ENCODE measurements around the gene ING5.
"Not testable (repeated sequence)": the region's sequence is repeated elsewhere in the genome, so short reads cannot be mapped to it uniquely, and the experiment has no call there.

The ING5 gene

DNA sequence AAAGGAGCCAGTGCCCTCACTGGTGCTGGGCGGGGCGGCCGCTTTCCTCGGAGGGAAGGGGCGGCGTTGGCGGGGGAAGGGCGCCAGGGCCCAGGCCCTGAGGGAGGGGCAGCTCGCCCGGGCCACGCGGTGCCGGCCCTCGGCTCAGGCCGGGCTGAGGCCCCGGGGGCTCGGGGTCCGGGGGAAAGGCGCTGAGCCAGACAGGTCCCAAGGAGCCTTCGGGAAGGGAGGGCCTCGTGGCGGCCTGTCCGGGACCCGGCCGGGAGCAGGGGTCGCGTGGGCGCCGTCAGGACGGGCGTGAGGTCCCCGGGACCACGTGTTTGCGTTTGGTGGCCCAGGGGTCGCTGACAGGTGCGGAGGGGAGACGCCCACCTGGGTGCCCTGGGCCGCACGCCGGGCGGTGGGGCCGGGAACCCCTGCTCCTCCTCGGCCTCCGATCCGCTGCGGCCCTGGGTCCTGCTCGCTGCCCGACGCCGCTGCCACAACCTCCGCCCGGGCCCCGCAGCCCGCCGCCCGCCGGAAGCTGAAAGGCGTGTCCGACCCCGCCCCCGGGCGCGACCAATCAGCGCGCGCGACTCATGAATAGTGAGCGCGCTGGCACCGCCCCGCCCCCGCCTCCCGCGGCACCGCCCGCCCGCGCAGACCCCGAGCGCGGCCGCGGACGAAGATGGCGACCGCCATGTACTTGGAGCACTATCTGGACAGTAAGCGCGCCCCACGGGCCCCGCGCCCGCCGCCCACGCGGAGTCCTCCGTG lies at the start of gene ING5:
Gene ING5, plus strand, starts transcription at position 641 of the 756 bp plus-strand sequence. Its CDS starts 27 bp downstream, at position 668.
- DNase-seq = peak; percentile 74

DNA sequence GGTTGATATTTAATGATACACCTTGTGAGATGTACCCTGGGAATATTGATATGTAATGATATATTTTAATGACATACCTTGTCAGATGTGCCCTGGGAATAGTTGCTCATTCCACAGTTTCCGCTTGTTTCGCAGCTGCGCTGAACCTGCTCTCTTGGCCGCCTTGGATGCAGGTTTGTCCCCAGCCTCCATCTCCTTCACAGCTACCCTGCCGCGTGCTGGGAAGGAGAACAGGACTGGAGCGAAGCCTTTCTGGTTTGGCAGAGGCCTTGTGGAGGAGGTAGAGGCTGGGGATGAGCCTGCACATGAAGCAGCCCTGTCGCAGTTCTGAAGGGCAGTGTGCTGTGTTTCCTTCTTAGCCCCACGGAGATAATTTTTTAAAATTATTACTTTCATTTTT lies 49.7 kb upstream of the ING5 start:
- DNase-seq = no peak

DNA sequence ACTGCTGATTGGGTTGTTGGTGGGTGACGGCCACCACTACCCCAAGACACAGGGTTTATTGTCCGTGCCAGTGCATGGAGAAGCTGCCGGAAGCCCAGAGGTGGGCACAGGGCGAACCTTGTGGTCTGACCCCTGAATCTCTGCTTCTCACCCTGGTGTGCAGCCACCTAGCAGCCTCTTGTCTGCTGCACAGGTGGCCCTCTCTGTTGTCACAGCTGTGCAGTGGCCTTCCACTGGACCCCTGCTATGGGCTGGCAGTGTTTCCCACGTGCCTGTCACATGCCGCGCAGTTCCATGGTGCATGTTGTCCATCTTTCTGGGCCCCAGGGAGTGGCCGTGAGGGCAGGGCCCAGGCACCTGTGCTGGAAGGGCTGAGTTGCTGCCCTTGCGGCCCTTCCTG lies 49.1 kb upstream of the ING5 start:
- DNase-seq = no peak

DNA sequence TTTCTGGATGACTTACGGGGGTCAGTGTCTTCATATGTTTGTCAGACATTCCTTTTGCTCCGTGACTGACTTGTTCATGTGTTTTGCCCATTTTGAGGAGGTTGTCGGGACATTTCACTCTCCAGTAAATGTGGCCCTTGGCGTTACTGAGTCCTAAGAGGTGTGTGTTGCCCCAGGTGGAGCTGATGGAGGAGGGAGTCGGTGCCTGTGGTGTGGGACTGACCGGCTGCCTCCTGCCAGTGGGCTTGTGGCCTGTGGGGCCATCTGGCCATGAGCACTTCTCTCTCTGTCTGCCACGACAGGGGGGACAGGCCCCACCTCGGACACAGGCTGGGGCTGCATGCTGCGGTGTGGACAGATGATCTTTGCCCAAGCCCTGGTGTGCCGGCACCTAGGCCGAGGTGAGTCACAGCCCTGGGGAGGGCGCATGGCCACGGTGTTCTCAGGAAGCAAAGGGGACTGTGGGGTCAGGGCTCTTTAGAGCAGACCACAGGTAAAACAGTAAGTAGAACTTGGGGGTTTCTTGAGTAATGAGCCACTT lies 48.6 kb upstream of the ING5 start:
- no peak for DNase-seq

DNA sequence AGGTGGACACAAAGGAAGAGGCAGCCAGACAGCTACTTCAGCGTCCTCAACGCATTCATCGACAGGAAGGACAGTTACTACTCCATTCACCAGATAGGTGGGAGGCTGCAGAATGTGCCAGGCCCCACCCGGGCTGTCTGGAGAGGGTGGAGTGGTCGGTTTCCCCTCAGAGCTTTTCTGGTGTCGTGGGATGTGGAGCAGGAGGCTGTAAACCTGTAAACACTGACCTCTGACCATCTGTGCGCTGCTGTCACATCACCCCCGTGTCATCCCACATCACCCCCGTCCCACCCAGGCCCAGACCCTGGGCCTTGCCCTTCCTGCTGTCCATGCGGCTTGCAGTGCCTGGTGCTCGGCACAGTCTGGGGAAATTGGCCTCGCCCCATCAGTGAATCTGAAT lies 47.3 kb upstream of the ING5 start:
- DNase-seq = no peak

DNA sequence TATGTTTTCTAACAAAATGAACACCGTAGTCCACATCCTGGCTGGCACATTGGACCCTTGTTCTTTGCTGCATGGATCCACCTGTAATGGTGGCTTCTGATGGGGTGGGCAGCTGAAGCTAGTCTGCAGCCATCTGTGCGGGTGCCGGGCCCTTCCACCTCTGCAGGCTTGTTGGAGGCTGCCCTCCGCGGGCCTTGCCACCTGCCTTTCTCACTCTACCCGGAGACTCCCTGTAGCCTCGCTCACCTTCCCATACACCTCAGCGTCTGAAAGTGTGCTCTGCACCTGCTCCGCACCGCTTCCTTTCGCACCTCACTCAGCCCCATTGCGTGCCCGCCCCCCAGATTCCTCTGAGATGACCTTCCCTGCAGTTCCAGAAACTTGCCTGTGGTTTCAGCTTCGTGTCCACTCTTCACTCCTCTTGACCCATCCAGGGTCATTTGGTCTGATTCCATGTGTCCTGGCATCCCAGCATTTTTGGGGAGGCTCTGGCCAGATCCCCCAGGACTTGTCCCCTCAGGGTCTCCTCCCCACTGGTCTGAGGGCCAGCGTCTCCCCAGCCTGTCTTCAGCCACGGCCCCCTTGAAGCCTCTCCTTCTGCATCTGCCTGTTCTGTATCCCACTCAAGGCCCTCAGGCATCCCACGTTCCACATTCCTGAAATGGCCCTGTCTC lies 46.2 kb upstream of the ING5 start:
- DNase-seq = no peak

DNA sequence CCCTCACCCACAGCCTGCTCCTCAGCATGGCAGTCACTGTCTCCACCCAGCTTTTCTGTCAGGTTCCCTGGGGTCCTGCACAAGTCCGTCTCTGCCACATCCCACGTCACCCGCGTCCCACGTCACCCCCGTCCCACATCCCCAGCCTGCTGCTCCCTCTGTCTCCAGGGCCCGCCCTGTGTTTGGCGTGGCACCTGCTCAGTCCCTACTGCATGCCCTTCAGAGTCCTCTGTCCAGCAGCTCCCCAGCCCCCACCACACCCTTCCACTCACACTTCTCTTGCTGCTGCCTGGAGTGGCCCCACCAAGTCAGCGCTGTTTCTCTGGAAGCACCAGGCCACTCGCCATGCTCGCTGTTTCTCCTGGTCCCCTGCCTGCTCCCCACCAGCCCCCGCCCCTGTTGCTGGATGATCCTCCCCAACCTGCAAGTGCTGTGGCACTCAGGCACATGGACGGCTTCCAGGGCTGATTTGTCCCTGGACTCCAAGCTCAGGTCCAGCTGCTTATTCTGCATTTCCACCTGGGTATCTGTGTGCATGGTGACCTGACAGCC lies 45.6 kb upstream of the ING5 start:
- DNase-seq = no peak

DNA sequence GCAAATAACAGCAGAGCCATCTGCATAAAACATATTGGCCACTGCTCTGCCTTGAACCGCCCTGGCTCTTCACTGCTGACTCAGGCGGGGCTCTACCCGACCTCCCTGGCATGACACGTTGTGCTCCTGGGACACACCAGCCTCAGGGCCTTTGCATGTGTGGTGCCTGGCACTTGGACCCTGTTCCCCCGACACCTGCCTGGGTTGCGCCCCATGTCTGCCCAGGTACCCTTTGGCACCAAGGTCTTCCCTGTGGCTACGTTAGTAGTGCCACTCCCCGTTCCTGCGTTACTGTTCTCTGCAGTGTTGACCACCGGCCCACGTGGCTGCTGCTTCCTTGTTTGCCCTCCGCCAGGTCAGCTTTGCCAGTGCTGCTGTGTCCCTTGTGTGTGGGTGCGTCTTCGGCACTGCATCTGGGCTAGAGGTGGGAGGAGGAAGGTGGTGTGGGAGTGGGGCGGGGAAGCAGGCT lies 44.0 kb upstream of the ING5 start:
- no peak for DNase-seq

DNA sequence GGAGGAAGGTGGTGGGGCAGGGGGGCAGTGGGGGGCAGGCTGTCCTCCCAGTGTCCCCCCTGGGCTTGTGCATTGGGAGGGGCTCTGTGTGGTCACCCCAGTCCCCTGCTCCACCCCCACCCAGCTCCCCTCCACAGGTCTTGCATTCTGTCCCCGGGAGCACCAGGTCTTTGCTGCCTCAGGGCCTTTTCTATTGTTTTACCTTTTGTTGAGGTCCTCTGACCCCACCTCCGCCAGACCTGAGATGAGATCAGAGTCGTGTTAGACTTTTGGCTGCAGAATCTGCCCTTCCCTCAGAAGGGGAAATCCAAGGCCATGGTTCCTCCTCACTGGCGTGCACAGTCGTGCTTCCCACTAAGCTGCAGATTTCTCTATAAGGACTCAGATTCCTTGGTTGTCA lies 43.5 kb upstream of the ING5 start:
- no peak for DNase-seq

DNA sequence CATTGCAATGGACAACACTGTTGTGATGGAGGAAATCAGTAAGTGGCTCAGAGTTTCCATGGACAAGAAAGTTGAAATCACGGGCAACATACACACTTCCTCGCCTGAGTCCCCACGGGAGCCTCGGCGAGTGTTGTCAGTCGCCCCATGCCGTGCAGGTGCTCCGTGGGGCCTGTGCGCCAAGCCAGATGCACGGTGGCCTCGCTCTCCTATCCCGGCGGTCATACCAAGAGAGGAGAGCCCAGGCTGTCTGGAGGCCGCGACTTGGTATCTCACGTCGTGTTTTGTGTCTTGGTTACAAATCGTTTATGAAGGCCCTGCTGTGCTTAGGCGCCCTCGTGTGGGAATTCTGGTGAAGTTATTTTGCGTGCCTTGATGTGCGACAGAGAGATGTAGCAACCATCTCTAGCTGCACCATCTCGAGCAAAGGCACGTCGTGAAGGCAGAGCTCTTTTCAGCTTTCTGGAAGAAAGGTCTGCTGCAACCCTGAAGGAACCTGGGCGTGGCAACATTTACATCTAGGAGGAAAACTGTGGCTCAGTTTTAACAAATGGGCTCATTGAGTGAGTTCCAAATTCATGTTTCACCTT lies 42.6 kb upstream of the ING5 start:
- DNase-seq = peak; percentile 13

DNA sequence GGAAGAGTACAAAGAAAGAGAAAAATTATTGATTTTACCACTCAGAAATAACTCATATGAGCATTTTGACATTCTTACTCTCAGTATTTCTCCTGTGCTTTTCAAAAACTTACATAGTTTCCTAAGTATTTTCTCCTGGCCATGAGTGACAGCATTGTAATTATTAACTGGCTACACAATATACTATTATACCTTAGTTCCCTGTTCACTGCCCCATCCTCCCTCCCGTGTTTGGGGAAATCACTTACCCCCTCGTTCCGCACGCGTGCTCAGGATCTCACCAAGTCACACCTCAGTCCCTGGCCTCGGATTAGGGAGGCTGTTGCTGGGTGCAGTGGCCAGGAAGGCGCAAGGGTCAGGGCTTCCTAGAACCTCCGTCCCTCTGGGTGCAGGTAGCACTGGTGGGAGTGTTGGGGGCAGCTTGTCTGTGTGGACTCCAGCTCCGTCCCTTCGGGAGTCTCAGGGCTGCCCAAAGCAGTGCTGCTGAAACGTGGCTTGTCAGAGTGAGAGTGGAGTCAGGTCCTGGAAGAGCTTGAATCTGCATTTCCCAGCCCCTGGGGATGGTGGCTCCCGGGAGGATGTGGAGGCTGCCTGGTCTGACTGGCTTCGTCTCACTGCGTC lies 41.1 kb upstream of the ING5 start:
- no peak for DNase-seq

DNA sequence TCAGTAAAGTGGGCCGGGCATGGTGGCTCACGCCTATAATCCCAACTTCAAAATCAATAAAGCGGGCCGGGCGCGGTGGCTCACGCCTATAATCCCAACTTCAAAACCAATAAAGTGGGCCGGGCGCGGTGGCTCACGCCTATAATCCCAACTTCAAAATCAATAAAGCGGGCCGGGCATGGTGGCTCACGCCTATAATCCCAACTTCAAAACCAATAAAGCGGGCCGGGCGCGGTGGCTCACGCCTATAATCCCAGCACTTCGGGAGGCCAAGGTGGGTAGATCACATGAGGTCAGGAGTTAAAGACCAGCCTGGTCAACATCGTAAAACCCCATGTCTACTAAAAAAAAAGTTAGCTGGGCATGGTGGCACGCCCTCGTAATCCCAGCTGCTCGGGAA lies 39.1 kb upstream of the ING5 start:
- DNase-seq = not testable (repeated sequence)

DNA sequence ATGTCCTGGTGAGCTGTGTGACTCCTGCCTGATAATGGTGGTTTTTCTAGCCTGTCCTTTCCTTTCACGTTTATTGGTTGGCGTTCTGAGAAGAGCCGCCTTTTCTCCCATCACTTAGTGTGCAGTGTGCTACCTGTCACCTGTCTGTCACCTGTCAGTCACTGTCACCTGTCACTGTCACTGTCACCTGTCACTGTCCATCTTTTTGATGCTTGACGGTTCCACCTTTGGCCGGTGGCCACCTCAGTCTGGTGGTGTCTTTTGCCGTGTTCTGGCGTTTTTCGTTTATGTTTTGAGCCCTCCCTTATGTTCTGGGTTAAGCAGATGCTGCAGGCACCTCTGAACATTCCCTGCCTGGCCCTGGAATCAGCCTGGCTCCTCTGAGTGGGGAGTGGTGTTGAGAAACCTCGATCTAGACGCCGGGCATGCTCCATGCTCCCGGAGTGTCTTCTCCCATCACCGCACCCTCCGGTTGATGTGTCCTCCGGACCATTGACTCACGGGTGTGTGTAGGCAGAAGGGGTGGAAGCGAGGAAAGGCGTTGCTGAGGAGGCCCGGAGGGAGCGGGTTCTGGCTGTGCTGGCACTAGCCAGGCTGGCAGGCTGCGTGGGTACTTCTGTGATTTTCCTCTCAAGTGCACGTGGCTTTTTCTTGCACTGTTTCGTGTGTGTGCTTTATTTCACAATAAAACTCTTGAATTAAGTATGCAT lies 36.0 kb upstream of the ING5 start:
- DNase-seq = no peak

DNA sequence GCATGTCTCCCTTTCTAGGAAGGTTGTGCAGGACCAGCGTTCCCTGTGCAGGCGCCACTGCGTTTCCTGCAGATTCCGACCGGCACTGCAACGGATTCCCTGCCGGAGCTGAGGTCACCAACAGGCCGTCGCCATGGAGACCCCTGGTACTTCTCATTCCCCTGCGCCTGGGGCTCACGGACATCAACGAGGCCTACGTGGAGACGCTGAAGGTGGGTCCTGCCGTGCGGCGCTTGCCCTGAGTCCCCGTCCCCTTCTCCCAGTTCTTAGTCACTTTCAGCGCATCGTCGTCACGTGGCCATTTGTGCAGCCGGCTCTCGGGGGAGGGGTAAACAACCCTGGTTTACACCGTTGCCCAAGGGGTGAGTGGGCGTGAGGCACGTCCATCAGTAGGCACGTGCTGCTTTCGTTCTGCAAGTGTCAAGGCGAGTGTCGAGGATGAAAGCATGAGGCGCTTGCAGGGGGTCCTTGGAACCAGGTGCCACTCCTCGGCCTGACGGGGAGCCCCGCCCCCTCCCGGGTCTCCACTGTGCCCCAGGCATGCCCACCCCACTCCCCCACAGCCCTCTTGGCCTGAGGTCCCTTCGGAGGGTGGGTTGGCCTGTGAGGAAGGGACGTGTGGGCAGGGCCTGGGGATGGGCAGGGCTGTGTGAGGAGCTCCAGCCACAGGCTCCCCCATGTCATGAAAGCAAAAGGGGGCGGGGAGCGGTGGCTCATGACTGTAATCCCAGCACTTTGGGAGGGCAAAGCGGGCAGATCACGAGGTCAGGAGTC lies 35.0 kb upstream of the ING5 start:
- DNase-seq = no peak

DNA sequence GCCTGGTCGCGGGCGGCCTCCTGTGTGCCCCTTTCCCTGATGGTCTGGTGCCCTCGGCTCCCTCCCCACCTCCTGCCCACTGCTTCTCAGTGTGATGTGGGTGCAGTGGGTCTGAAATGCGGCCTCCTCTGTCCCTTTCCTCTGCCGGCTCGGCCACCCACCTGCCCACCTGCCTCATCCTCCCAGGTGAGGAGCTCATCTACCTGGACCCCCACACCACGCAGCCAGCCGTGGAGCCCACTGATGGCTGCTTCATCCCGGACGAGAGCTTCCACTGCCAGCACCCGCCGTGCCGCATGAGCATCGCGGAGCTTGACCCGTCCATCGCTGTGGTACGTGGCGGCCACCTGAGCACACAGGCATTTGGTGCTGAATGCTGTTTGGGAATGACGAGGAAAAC lies 33.5 kb upstream of the ING5 start:
- DNase-seq = no peak

DNA sequence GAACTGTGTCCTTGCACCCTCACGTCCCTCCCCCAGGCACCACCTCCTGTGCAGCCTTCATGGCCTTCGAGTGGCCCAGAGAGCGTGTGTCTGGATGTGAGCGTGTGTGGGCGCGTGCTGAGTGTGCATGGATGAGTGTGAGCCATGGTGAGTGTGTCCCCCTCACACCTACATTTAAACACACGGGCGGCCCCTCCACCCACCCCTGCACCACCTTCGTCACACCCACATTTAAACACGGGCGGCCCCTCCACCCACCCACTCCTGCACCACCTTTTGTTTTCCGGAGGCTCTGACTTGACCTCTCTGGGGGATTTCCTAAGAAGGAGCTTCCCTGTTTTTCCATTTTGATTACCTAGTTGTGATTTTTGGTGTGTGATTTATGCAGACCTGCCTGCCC lies 33.0 kb upstream of the ING5 start:
- DNase-seq = no peak

DNA sequence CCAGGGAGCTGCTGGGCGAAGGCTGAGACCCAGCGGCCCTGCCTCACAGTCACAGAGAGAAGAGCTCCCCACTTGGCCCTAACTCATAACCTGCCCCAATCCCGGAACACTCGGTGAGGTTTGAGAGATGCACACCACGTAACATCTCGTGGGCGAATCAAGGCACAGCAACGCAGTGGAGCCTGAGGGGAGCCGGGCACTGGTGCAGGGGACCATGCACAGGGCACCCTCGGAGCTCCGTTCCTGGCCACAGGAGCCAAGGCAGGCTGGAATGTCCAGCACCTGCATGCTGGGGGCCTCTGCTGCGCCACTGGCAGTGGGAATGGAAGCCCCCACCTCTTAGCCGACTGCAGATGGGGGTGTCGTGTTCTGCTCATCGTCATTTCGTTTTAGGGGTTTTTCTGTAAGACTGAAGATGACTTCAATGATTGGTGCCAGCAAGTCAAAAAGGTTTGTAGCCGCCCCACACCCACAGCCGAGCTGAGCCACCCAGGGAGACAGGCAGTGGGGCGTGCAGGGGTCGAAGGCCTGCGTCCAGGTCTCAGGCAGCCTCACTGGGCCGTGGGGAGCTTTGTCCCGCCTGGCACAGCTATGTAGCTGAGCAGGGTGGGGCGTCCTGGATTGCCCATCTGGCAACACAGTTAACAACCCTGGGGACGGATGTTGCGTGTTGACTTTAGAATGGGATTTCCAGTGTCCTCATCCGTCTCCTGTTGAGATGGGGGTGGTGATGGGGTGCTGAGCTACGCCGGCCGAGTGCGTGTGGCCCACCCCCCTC lies 31.3 kb upstream of the ING5 start:
- DNase-seq = no peak

DNA sequence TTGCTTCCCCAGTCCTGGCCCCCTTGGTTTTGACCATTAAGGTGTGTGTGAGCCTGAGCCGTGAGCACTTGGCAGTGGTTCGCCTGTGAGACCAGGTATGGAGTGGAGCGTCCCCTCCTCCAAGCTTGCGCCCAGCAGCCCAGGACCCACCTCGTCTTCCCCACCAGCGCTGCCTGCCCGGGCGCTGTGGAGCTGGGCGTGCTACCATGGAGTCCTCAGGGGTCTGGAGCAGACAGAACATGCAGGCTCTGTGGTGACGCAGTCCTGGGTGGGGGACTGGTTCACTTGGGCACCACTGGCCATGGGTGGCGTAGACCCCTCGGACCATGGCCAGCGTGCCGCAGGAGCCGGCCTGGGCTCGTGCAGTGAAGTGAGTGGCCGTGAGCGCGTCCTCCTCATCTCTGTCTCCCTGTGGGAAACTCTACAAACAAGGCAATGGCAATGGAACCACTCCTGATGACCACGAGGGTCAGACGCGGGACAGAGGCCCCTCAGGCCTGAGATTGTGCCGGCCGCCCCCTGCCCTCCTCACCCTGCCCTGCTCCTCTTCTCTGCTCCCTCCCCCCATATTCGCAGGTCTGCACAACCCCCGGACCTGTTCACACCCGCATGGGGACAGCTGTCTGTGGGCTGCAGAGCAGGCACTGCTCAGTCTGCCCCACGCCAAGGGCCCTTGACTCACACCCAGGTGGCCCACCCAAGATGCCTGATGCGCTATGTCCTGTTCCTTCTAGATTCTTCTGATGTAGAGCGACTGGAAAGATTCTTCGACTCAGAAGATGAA lies 30.2 kb upstream of the ING5 start:
- DNase-seq = no peak

DNA sequence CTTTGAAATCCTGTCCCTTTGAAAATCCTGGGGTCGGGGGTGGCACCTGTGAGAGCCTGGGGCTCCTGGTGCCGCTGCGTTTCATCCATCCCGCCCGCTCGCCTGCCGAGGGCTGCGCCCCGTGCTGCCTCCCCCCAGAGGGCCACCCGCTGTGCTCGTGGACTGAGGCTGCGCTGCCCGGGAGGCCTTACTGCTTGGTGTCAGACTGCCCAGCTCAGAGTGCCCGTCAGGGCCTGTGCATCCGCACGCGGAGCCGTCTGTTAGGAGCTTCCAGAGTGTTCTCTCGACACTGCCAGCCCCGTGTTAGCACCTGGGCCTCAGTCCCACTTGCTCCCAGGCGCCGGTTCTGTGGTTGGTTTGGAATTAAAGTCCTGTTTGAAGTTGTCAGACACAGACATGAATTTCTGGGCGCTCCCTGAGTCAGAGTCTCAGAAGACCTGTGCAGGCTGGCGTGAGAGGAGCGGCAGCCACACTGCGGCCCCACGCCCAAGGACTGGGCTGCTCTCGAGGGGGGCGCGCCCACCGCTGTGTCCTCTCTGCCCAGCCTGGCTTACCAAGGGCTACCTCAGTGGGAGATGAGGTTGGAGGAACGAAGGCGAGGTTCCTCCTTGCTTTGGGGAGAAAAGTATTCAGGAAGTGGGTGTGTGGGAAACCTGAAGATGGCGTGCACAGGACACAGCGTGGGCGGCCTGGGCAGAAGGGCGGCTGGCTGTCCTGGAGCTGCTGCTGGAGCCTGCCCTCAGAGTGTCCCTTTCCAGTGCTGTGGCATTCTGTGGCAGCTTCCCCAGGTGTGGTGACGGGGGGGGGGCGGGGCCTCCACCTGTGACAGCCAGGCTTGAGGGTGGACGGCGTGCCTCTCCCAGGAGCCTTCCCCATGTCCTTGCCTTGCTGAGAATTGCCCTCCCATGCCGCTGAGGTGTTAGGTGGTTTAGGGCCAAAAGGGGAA lies 29.3 kb upstream of the ING5 start:
- no peak for DNase-seq

Data from NCI-H1092 (cell line).